Measurements from ENCODE around the gene MBOAT7. TPM values are rescaled to one million over a fixed set of nuclear protein-coding genes. Genes with fewer than 3 reads are reported as not detected.
"Not testable (repeated sequence)": the region's sequence is repeated elsewhere in the genome, so short reads cannot be mapped to it uniquely, and the experiment has no call there.

The MBOAT7 gene
- total RNA-seq, 3 donors from 2014 or later = 96.3 to 122 (median 108) TPM

DNA sequence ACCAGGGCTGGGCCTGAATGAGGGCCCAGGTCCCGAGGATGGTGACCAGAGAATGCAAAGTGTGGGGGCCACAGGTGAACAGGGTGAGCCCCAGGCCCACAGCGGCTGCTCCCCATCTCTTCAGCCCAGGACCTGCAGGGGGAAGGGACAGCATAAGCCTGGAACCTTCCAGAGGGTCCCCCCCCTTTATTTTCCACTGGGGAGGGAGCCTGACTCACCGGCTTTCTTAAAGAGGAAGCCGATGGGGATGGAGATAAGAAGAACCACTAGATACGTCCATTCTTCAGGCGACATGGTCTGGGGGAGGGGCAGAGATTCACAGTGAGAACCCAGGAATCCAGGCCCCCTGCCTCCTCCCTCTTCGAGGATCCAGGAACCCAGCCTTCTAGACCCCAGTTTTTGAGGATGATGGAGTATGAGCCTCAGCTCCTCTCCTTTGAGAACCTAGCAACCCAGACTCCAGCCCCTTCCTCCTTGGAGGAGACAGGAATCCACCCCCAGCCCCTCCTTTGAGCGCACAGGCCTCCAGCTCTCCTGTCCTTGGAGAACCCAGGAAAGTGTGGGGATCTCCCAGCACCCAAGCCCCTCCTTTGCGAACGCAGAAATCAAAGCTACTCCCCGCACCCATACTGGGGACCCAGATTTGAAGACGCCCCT is 1.0 kb downstream of the MBOAT7 start:
- Mint-ChIP-seq H3K4me3 (peak overlapping the region; percentile 87), H3K36me3 (ENCODE audit: insufficient read depth) (peaks cover 9% of the 10 kb centered on the region), H3K4me1 (ENCODE audit: low read depth) (peaks cover 37% of the 10 kb centered on the region), H3K27me3 (ENCODE audit: low read depth) (no peaks in the 10 kb centered on the region), H3K9me3 (no peaks in the 10 kb centered on the region)
- ATAC-seq (no peak), DNase-seq (peak; percentile 59)

DNA sequence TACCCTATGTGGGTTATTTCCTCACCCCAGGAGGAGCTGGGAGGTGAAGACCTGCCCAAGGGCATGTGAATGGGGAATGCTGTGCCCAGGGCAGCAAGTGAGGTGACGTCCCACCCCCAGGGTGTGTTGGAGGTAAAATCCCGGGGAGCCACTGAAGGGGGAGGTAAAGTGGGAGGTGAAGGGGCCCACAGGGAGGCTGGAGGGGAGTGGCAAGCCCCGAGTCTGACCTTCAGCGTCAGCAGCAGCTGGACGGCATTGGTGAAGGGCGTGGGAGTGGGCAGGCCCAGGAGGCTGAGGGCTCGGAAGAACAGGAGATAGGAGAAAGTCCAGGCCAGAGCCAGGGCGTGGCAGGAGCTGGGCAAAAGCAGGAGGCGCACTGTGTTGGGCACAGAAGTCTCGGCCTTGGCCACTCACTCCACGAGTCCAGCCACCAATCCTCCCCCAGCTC is 2.4 kb downstream of the MBOAT7 start:
- Mint-ChIP-seq H3K9me3 (no peaks in the 10 kb centered on the region), H3K4me1 (ENCODE audit: low read depth) (peaks cover 25% of the 10 kb centered on the region), H3K4me3 (peak overlapping the region; percentile 87), H3K27me3 (ENCODE audit: low read depth) (no peaks in the 10 kb centered on the region), H3K36me3 (ENCODE audit: insufficient read depth) (peaks cover 9% of the 10 kb centered on the region)
- DNase-seq = no peak
- ATAC-seq = no peak

DNA sequence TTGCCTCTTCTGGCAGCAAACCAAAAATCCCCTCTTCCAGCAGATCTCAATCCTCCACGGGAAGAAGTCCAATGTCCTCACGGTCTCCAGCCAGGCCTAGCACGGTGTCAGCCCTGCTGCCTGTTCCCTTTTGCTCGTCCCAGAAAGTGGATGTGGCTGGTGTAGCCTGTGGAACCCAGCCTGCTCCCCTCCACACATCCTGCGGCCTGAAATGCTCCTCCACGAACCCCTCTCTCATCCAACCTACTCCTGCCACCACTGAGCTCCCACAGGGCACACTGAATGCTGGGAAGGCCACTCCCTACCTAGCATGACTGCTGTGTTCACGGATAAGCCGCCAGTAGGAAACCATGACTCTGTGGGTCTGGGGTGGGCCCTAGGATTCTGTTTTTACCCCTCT is 3.0 kb downstream of the MBOAT7 start:
- Mint-ChIP-seq H3K27me3 (ENCODE audit: low read depth) (no peaks in the 10 kb centered on the region), H3K4me1 (ENCODE audit: low read depth) (peaks cover 20% of the 10 kb centered on the region), H3K4me3 (no peak overlapping the region), H3K36me3 (ENCODE audit: insufficient read depth) (peaks cover 9% of the 10 kb centered on the region), H3K9me3 (no peaks in the 10 kb centered on the region)
- ATAC-seq (no peak), DNase-seq (no peak)

DNA sequence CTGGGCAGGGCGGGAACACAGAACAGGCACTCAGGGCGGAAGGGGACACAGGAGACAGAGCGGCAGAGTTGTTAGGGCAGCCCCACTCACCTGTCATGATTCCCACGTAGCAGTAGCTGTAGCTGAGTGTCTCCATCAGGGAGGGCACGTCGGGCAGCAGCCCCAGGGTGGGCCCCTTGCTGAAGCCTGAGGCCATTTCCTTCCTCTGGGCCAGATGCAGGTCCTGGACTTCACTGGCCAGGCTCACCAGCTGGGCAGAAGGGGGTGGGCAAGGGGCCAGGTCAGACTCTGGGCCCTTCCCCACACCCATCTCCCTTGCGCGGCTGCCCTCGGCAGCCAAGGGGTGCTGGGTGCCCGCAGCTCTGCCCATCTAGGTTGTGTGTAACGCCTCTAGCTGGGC is 5.9 kb downstream of the MBOAT7 start:
- DNase-seq = no peak
- no peaks in the 10 kb centered on the region for H3K27me3 Mint-ChIP-seq (ENCODE audit: low read depth)
- peaks cover 15% of the 10 kb centered on the region for H3K4me1 Mint-ChIP-seq (ENCODE audit: low read depth)
- H3K9me3 Mint-ChIP-seq = no peaks in the 10 kb centered on the region
- ATAC-seq = no peak
- H3K36me3 Mint-ChIP-seq (ENCODE audit: insufficient read depth) = peaks cover 16% of the 10 kb centered on the region
- H3K4me3 Mint-ChIP-seq = no peak overlapping the region

DNA sequence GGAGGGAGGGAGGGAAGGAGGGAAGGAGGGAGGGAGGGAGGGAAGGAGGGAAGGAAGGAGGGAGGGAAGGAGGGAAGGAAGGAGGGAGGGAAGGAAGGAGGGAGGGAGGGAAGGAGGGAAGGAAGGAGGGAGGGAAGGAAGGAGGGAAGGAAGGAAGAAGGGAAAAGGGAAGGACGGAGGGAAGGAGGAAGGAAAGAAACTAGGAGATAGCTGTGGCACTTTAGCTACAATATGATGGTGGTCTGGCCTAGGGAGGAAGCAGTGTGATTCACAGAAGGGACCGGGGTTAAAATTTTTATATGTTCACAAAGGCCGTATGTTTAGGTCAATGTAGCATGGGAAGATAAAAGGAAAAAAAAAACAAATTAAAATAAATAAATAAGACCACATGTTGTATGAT is 7.5 kb downstream of the MBOAT7 start:
- H3K4me1 Mint-ChIP-seq (ENCODE audit: low read depth) = not testable (repeated sequence)
- peaks cover 17% of the 10 kb centered on the region for H3K36me3 Mint-ChIP-seq (ENCODE audit: insufficient read depth)

DNA sequence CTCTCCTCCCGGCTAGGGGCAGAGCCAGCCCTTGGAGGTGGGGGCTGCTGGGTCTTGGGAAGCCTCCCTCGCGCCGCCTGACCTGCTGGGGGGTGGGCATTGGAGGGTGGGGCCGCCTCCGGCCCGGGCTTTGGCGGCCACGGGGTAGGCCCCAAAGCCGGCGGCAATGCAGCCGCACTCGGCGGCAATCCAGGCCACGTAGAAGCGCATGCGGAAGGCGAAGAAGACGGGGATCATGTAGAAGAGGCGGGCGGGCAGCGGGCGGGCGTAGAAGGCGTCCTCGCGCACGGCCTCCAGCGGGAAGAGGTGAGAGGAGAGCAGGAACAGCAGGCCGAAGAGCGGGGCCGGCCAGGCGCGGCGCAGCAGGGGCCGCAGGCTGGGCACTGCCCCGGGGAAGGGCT is 8.7 kb downstream of the MBOAT7 start:
- Mint-ChIP-seq H3K4me1 (ENCODE audit: low read depth) (no peaks in the 10 kb centered on the region), H3K36me3 (ENCODE audit: insufficient read depth) (peaks cover 16% of the 10 kb centered on the region), H3K27me3 (ENCODE audit: low read depth) (no peaks in the 10 kb centered on the region), H3K4me3 (no peak overlapping the region), H3K9me3 (no peaks in the 10 kb centered on the region)
- DNase-seq (no peak), ATAC-seq (no peak)

More for the DNA sequence above, 7.5 kb downstream of the MBOAT7 start:
- H3K27me3 Mint-ChIP-seq (ENCODE audit: low read depth); DNase-seq; H3K9me3 Mint-ChIP-seq; H3K4me3 Mint-ChIP-seq; ATAC-seq: not testable (repeated sequence)

DNA sequence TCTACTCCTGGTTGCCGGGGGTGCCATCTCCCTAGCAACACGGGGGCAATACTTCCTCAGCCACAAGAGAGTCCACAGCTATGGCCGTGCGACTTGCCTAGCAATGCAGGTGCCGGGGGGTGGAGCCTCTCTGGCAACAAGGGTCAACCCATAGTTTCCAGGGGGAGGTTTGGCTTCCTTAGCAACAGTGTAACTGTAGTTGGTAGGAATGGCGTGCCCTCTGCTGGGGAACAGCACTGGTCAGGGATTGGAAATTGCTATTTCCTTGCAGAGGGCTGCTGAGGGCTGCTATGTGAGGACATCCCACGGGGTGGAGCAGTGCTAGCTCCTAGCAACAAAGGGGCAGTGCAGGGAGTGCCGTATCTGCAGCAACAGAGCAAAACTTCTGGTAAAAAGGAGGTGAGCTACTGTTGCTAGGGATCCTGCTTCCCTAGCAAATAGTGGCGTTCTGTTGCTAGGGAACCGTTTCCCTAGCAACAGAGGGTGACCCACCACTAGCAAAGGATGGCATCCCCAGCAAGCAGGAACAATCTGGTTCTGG is 9.4 kb downstream of the MBOAT7 start:
- no peaks in the 10 kb centered on the region for H3K4me1 Mint-ChIP-seq (ENCODE audit: low read depth)
- H3K27me3 Mint-ChIP-seq (ENCODE audit: low read depth) = no peaks in the 10 kb centered on the region
- no peak for ATAC-seq
- no peak for DNase-seq
- H3K9me3 Mint-ChIP-seq = no peaks in the 10 kb centered on the region
- peaks cover 14% of the 10 kb centered on the region for H3K36me3 Mint-ChIP-seq (ENCODE audit: insufficient read depth)
- no peak overlapping the region for H3K4me3 Mint-ChIP-seq

DNA sequence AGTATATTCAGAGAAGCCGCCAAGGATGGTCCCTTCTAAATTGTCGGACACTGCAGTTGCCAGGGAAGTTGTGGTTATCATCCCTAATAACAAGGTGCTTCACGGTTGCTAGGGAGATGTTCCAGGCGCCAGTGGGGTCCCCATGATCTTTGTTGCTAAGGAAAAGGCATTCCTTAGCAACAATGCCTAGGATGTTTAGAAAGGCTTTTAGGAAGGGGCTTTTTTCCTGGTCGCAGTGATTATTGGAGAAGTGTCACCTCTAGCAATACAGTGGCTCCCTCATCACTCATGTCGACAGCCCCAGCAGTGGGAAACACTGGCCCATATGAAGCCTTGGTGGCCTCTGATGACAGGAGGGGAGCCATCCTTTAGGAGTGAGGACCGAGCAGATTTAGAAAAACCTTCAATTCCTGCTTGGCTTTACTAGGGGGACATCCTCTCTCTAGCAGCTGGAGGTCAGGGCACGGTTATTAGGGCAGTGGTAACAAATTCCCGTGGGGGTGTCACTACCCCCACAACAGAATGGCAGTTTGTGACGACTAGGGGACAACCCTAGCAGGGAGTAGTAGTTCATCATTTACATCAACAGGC is 10.0 kb downstream of the MBOAT7 start:
- DNase-seq = no peak
- Mint-ChIP-seq H3K4me3 (no peak overlapping the region), H3K4me1 (ENCODE audit: low read depth) (no peaks in the 10 kb centered on the region), H3K27me3 (ENCODE audit: low read depth) (no peaks in the 10 kb centered on the region), H3K36me3 (ENCODE audit: insufficient read depth) (peaks cover 14% of the 10 kb centered on the region), H3K9me3 (no peaks in the 10 kb centered on the region)
- no peak for ATAC-seq

DNA sequence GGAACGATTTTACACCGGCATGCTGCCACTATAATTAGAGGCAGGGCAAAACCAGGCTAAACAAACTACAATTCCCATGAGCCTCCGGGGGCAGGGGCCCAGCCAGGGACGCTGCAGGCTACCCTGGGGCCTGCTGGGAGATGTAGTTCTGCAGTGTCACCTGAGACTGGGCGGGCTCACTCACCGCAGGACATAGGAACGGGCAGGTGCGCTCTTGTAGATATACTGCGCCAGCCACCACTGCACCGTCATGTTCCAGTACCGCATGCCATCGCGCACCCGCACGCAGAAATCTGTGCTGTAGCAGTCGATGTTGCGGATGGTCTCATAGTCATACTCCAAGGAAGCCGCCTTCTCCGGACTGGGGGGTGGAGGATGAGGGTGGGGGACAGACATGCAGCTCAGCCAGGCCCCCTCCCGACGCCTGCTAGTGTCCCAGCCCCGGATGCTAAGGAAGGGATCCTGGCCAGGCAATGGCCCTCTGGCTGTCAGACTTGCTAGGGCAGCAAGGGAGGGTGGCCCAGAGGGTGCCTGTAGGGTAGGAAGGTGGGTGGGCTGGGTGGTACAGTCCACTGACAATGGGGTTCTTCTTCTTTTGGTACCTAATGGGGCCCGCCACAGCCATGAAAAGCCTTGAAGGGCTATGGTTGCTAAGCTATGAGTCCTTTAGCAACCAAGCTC is 10.7 kb downstream of the MBOAT7 start:
- Mint-ChIP-seq H3K4me1 (ENCODE audit: low read depth) (no peaks in the 10 kb centered on the region), H3K4me3 (no peak overlapping the region), H3K27me3 (ENCODE audit: low read depth) (no peaks in the 10 kb centered on the region), H3K36me3 (ENCODE audit: insufficient read depth) (peaks cover 14% of the 10 kb centered on the region), H3K9me3 (no peaks in the 10 kb centered on the region)
- DNase-seq = no peak
- ATAC-seq = peak; percentile 89 to 95

DNA sequence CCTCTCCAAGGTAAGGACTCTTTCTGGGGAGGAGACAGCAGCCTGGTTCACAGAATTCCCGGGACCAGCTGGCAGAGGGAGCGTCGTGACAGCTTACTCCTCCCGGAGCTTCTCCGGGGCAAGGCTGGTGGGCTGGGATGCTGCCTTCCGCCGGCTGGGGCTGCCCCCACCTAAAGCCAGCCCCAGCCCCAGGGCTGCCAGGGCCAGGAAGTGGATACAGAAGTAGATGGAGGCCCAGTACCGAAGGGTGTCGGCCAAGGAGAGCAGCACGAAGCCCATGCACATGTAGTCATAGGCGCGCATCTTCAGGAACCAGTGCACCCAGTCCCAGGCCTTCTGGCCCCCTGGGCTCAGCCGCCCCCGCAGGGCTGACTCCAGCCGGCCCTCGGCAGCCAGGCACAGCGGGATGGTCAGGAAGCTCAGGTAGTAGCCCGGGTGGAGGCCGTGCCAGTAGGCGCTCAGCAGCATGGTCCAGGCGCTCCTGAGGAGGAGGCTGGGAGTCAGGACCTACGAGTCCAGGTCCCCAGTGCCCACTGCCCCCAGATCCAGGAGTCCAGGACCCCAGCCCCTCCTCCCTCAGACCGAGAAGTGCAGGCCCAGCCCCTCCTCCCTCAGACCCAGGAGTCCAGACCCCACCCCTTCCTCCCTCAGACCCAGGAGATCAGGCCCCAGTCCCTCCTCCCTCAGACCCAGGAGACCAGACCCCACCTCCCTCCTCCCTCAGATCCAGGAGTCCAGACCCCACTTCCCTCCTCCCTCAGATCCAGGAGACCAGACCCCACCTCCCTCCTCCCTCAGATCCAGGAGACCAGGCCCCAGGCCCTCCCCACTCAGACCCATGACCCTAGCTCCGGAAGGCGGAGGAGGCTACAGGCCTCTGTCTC is 15.2 kb downstream of the MBOAT7 start:
- Mint-ChIP-seq H3K4me1 (ENCODE audit: low read depth) (peaks cover 2% of the 10 kb centered on the region), H3K27me3 (ENCODE audit: low read depth) (no peaks in the 10 kb centered on the region), H3K9me3 (no peaks in the 10 kb centered on the region), H3K36me3 (ENCODE audit: insufficient read depth) (peaks cover 8% of the 10 kb centered on the region), H3K4me3 (no peak overlapping the region)
- no peak for DNase-seq
- ATAC-seq = no peak

DNA sequence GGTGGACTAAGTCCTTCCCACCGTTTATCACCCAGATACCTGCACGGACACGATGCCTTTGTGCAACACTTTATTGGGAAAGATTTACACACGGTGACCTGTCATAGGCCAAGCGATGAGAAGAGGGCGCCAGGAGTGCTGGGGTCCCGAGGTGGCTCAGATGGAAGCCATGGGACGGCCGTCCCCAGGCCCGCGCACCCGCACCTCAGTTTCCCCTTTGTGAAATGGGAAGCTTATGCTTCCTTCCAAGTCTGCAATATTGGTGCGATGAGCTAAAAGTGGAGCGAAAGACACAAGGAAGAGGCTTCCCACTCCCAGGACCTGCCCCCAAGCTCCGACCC is 16.1 kb downstream of the MBOAT7 start:
- H3K36me3 Mint-ChIP-seq (ENCODE audit: insufficient read depth) = peaks cover 4% of the 10 kb centered on the region
- DNase-seq = no peak
- ATAC-seq = no peak
- no peaks in the 10 kb centered on the region for H3K9me3 Mint-ChIP-seq
- H3K4me3 Mint-ChIP-seq = no peak overlapping the region
- H3K27me3 Mint-ChIP-seq (ENCODE audit: low read depth) = no peaks in the 10 kb centered on the region
- peaks cover 4% of the 10 kb centered on the region for H3K4me1 Mint-ChIP-seq (ENCODE audit: low read depth)

DNA sequence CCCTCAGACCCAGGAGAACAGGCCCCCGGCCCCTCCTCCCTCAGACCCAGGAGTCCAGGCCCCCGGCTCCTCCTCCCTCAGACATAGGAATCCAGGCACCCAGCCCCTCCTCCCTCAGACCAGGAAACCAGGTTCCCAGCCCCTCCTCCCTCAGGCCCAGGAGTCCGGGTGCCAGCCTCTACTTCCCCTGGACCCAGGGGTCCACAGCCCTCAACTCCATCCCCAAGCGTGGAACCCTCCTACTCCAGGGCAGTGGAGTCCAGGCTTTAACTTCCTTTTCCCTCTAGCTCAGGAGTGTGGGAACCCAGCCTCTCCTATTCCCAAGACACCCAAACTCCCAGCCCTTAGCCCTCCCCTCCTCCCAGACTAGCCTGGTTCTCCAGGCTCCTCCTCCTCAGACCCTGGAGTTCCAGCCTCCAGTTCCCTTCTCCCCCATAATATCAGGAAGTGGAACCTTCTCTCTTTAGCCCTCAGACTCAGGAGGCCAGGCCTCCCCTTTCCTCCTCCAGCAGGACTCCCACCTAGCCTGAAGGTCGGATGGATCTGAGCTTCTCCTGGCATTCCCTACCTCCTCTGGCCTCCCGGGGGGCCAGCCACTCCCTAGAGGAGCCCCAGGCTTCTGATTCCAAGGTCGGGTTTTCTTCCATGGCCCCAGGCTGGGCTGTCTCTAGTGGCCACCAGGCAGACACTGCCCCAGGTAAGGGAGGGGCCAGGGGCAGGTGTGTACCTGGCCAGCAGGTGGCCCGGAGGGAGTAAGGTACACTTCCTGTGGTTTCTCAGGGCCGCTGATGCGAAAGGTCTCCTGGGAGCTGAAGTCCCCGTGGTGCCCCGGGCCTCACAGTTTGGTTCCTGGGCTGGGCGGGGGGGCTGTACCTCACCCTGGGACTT is 16.7 kb downstream of the MBOAT7 start, which contains the start of gene TMC4:
TSS of gene TMC4 (minus strand) at position 690 of the 888 bp plus-strand sequence. CDS start at position 647, 43 bp downstream.
- no peaks in the 10 kb centered on the region for H3K36me3 Mint-ChIP-seq (ENCODE audit: insufficient read depth)
- no peak for ATAC-seq
- no peaks in the 10 kb centered on the region for H3K27me3 Mint-ChIP-seq (ENCODE audit: low read depth)
- H3K9me3 Mint-ChIP-seq = no peaks in the 10 kb centered on the region
- DNase-seq = no peak
- H3K4me1 Mint-ChIP-seq (ENCODE audit: low read depth) = peaks cover 6% of the 10 kb centered on the region
- H3K4me3 Mint-ChIP-seq = no peak within 1 kb of the TSS

DNA sequence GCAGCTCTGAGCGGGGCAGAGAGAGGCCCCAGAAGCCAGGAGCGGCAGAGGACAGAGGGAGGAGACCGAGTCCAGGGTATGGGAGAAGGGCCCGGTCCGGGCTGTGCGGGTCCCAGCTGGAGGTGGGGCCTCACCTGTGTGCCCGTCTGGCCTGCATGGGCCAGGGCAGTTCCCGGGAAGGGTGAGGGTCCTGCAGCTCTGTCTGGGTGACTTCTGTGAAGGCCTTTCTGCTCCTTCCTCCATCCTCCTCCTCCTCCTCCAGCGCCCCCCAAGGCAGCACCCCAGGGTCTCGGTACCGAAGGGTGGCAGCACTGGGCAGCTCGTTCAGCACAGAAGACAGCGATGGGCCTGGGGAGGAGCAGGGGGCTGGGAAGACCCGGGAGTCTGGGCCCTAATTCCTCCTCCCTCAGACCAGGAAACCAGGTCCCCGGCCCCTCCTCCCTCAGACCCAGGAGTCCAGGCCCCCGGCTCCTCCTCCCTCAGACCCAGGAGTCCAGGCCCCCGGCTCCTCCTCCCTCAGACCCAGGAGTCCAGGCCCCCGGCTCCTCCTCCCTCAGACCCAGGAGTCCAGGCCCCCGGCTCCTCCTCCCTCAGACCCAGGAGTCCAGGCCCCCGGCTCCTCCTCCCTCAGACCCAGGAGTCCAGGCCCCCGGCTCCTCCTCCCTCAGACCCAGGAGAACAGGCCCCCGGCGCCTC is 17.5 kb downstream of the MBOAT7 start:
- H3K9me3 Mint-ChIP-seq; H3K27me3 Mint-ChIP-seq (ENCODE audit: low read depth); DNase-seq; ATAC-seq; H3K36me3 Mint-ChIP-seq (ENCODE audit: insufficient read depth); H3K4me3 Mint-ChIP-seq; H3K4me1 Mint-ChIP-seq (ENCODE audit: low read depth): not testable (repeated sequence)
